Measurements from ENCODE around the gene RAPGEF3.

DNA sequence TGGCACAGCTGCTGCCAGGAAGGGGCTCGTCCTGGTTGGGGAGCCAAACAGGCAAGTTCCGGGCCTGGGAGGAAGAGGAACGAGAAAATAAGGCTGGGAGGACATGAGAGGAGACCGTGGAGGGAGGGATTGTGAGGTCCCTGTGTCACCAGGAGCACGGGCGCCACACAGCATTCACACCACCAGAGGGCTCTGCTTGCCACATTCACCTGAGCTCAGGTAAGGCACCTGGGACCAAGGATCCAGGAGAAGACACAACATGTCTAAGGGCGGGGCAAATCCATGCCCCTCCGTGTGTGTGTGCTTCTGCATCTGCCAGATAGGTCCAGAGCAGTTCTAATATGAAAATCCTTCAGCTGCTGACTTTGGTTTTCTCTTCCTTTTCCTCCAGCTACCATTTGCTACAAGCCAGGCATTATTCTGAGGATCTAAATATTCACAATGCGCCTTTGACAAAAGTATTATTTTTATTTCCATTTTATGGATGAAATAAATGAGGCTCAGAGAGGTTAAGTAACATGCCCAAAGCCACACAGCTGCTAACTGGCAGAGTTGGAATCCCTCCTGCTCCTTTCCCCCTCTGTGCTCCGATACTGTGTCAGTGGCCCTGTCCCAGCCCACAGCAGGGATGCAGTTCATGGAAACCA, 14.6 kb downstream of the RAPGEF3 start:
- TF ChIP-seq, protein P1, sequence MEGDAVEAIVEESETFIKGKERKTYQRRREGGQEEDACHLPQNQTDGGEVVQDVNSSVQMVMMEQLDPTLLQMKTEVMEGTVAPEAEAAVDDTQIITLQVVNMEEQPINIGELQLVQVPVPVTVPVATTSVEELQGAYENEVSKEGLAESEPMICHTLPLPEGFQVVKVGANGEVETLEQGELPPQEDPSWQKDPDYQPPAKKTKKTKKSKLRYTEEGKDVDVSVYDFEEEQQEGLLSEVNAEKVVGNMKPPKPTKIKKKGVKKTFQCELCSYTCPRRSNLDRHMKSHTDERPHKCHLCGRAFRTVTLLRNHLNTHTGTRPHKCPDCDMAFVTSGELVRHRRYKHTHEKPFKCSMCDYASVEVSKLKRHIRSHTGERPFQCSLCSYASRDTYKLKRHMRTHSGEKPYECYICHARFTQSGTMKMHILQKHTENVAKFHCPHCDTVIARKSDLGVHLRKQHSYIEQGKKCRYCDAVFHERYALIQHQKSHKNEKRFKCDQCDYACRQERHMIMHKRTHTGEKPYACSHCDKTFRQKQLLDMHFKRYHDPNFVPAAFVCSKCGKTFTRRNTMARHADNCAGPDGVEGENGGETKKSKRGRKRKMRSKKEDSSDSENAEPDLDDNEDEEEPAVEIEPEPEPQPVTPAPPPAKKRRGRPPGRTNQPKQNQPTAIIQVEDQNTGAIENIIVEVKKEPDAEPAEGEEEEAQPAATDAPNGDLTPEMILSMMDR (IDR thresholded peaks at IDR 0.05 in 4 of 5, conservative IDR thresholded peaks at IDR 0.05 in 1 of 5) = peak; percentile 19 to 53 (median 42)
- no peak for TF ChIP-seq POLR2A (IDR thresholded peaks at IDR 0.05)
